K562 (cell line): Measurements from ENCODE around the gene GTPBP2. TPM values are rescaled to one million over a fixed set of nuclear protein-coding genes. Genes with fewer than 3 reads are reported as not detected.

Experiments used
- ATF7 ChIP-seq: fragments of 450-650 bp; IDR thresholded peaks from 2 replicates; pipeline ENCODE4 v1.7.1; 2014; ENCODE audit warnings: mild to moderate bottlenecking, moderate library complexity
- BRD9 ChIP-seq: fragments of 450-650 bp; IDR thresholded peaks from 2 replicates; pipeline ENCODE4 v1.6.1; 2018; ENCODE audit warnings: low read depth; ENCODE audit not compliant: partially characterized antibody
- CAMTA2 ChIP-seq: fragments of 250-450 bp; sonication (Bioruptor Pico); conservative IDR thresholded peaks from 2 replicates; pipeline ENCODE4 v1.5.1; 2022
- CXXC5 ChIP-seq: fragments of 250-450 bp; sonication (Bioruptor Pico); IDR thresholded peaks from 2 replicates; pipeline ENCODE4 v1.8.0; 2022; ENCODE audit warnings: inconsistent platforms, mild to moderate bottlenecking, moderate library complexity
- GABPB1 ChIP-seq: sonication (generic); formaldehyde crosslinking; IDR thresholded peaks from 2 replicates; pipeline ENCODE4 v1.8.0; 2022; ENCODE audit warnings: mild to moderate bottlenecking, missing genetic modification reagents
- NBN ChIP-seq: fragments of 450-650 bp; IDR thresholded peaks from 2 replicates; pipeline ENCODE4 v1.6.1; 2016; ENCODE audit warnings: low read depth, mild to moderate bottlenecking
- OTX1 ChIP-seq: fragments of 450-650 bp; formaldehyde crosslinking; IDR thresholded peaks from 2 replicates; pipeline ENCODE4 v1.4.0; 2022; ENCODE audit warnings: mild to moderate bottlenecking
- RB1 ChIP-seq: fragments of 450-650 bp; IDR thresholded peaks from 2 replicates; pipeline ENCODE4 v1.6.1; 2017; ENCODE audit warnings: low read depth, mild to moderate bottlenecking
- RBM17 ChIP-seq: fragments of 200-400 bp; formaldehyde crosslinking; IDR thresholded peaks from 2 replicates; pipeline ENCODE4 v1.6.1; 2017; ENCODE audit warnings: low read depth, mild to moderate bottlenecking, low read length, borderline replicate concordance
- STAG1 ChIP-seq: sonication (generic); formaldehyde crosslinking; IDR thresholded peaks from 2 replicates; pipeline ENCODE4 v1.5.0; 2020; ENCODE audit warnings: missing genetic modification reagents, borderline replicate concordance
- STAT5A ChIP-seq: IDR thresholded peaks from 2 replicates; pipeline ENCODE4 v1.6.1; 2012; ENCODE audit warnings: low read length, inconsistent platforms, borderline replicate concordance
- TEAD1 ChIP-seq, 2 experiments: fragments of 450-650 bp in 1 of 2; sonication (generic) in 1 of 2; formaldehyde crosslinking; IDR thresholded peaks; 2 replicates each; pipeline versions ENCODE4 v1.4.0 to v1.8.0; 2020 to 2022; ENCODE audit warnings: mild to moderate bottlenecking in 2 of 2, missing genetic modification reagents in 1 of 2
- ZEB2 ChIP-seq: fragments of 450-650 bp; IDR thresholded peaks from 2 replicates; pipeline ENCODE4 v1.6.1; 2016
- ZKSCAN1 ChIP-seq: fragments of 150-350 bp; IDR thresholded peaks from 2 replicates; pipeline ENCODE4 v1.6.1; 2016; ENCODE audit warnings: low read depth, low read length
- ZNF41 ChIP-seq: fragments of 250-450 bp; sonication (Bioruptor Pico); conservative IDR thresholded peaks from 2 replicates; pipeline ENCODE4 v1.4.0; 2020; ENCODE audit warnings: mild to moderate bottlenecking
- ZNF561 ChIP-seq: fragments of 450-650 bp; formaldehyde crosslinking; conservative IDR thresholded peaks from 2 replicates; pipeline ENCODE4 v1.4.0; 2020; ENCODE audit warnings: mild to moderate bottlenecking, moderate library complexity
- polyA plus RNA-seq, 8 experiments: library from polyadenylated mRNA; depleted of rRNA in 4 of 8; stranded (reverse) in 5 of 8; unstranded in 3 of 8; fragments of >200 nt; fragmentation: Nextera tagmentation in 2 of 8; fragmentation: Illumina TruSeq in 1 of 8; extraction: Ambion mirVana in 2 of 8; extraction: Trizol in 1 of 8; gene quantifications; 2 replicates each; pipeline versions ENCODE4 v1.2.1 to v1.2.3, GENCODE V29; 2011 to 2014; ENCODE audit warnings: inconsistent platforms in 1 of 8, missing spikeins in 1 of 8
- total RNA-seq, 7 experiments: library from RNA; depleted of rRNA in 6 of 7; stranded (reverse); fragments of >200 nt in 6 of 7; fragmentation: Illumina TruSeq in 2 of 7; extraction: Trizol in 2 of 7; gene quantifications; 2 replicates each; pipeline versions ENCODE4 v1.2.1 to v1.2.3, GENCODE V29; 2011 to 2021; ENCODE audit warnings: low replicate concordance in 1 of 7
- TF ChIP-seq, protein P1 (sequence below): fragments of 450-650 bp; formaldehyde crosslinking; IDR thresholded peaks from 2 replicates; pipeline ENCODE4 v1.4.0; 2020; ENCODE audit warnings: mild to moderate bottlenecking, mixed read lengths
- TF ChIP-seq, protein P2 (sequence below): fragments of 250-450 bp; sonication (Bioruptor Pico); IDR thresholded peaks from 2 replicates; pipeline ENCODE4 v1.9.0; 2021; ENCODE audit warnings: mild to moderate bottlenecking, inconsistent platforms
- TF ChIP-seq, protein P3 (sequence below): fragments of 450-650 bp; formaldehyde crosslinking; IDR thresholded peaks from 2 replicates; pipeline ENCODE4 v1.4.0; 2020; ENCODE audit warnings: mild to moderate bottlenecking, moderate library complexity
- TF ChIP-seq, protein P4 (sequence below), 2 experiments: fragments of 250-450 bp in 1 of 2; fragments of 450-650 bp in 1 of 2; sonication (Bioruptor Pico) in 1 of 2; IDR thresholded peaks; 2 replicates each; pipeline versions ENCODE4 v1.6.1 to v1.8.0; 2016 to 2021; ENCODE audit warnings: mild to moderate bottlenecking in 2 of 2, moderate library complexity in 2 of 2, missing compliant biosample characterization in 1 of 2, missing genetic modification characterization in 1 of 2

Gene GTPBP2
- total and polyA plus RNA-seq, 9 of the 15 experiments (the other 6 are each of a cell fraction or from before 2014, with no cell fraction given) = 48.4 to 196 (median 111) TPM

DNA sequence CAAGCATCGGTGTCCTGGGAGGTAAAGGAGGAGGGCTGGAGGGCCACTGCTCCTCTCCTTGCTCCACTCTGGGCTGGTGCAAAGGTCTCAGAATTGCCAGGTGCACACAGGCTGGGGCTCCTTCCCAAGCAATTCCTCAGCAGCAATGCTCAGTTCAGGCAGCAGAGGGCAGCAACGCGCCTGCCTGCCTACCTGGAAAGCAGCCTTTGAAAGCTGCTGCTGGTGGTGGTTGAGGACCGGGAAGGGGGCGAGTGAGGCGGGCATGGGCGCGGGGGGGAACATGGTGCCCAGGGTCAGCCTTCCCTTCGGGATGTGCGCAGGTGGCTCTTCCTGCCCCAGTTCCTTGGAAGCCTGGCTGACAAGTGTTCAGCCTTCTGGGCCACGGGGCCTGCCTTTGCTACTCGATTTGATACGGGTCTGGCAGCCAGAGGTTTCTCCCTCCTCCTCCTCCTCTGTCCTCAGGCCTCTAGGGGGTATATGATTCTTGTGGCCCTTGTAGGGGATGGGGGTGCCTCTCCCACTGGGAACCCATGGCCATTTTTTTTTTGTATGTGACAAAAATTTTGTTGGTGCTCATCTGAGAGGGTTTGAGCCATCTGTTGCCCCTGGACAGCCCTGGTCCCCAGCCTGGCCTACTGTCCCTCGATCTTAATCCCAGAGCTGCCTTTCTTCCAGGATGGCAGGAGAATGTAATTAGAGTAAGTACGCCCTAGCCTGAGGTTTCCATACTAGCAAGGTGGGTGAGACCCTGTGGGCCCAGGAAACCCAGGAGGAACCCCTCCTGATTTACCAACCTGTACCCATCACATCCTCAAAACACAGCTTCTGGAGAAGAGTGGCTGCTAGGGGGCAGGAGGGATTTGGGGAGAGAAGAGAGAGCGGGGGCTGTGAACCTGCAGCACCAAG is 38.4 kb upstream of the GTPBP2 start (continued):
- TF ChIP-seq CAMTA2 (CRISPR knock-in tag) (0 out of 2 replicates have a peak, but pooled peaks have one; percentile 59), CXXC5 (CRISPR knock-in tag) (peak; percentile 39; the same call in 1 of the 2 replicates), ZEB2 (peak; percentile 67; the same call in 1 of the 2 replicates), ZNF561 (CRISPR knock-in tag) (peak; percentile 71; the same call in 1 of the 2 replicates), ZKSCAN1 (peak; percentile 39; the same call in 1 of the 2 replicates), GABPB1 (CRISPR knock-in tag) (peak; percentile 55; the same call in 1 of the 2 replicates), NBN (peak; percentile 48; the same call in 1 of the 2 replicates), RBM17 (no peak), OTX1 (CRISPR knock-in tag) (peak; percentile 84; the same call in 1 of the 2 replicates), TEAD1 (CRISPR knock-in tag; IDR thresholded peaks at IDR 0.05) (peak; percentile 29 to 39; a peak in 1 of 4 replicates), STAT5A (no peak), RB1 (peak; percentile 72; the same call in 1 of the 2 replicates), ZNF41 (CRISPR knock-in tag) (peak; percentile 71; the same call in 1 of the 2 replicates), ATF7 (peak; percentile 16; the same call in 1 of the 2 replicates), BRD9 (peak; percentile 65), STAG1 (CRISPR knock-in tag) (peak; percentile 92)
- TF ChIP-seq, protein P1, sequence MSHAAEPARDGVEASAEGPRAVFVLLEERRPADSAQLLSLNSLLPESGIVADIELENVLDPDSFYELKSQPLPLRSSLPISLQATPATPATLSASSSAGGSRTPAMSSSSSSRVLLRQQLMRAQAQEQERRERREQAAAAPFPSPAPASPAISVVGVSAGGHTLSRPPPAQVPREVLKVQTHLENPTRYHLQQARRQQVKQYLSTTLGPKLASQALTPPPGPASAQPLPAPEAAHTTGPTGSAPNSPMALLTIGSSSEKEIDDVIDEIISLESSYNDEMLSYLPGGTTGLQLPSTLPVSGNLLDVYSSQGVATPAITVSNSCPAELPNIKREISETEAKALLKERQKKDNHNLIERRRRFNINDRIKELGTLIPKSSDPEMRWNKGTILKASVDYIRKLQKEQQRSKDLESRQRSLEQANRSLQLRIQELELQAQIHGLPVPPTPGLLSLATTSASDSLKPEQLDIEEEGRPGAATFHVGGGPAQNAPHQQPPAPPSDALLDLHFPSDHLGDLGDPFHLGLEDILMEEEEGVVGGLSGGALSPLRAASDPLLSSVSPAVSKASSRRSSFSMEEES = 0 out of 2 replicates have a peak, but pooled peaks have one; percentile 8
- TF ChIP-seq, protein P2, sequence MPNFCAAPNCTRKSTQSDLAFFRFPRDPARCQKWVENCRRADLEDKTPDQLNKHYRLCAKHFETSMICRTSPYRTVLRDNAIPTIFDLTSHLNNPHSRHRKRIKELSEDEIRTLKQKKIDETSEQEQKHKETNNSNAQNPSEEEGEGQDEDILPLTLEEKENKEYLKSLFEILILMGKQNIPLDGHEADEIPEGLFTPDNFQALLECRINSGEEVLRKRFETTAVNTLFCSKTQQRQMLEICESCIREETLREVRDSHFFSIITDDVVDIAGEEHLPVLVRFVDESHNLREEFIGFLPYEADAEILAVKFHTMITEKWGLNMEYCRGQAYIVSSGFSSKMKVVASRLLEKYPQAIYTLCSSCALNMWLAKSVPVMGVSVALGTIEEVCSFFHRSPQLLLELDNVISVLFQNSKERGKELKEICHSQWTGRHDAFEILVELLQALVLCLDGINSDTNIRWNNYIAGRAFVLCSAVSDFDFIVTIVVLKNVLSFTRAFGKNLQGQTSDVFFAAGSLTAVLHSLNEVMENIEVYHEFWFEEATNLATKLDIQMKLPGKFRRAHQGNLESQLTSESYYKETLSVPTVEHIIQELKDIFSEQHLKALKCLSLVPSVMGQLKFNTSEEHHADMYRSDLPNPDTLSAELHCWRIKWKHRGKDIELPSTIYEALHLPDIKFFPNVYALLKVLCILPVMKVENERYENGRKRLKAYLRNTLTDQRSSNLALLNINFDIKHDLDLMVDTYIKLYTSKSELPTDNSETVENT (CRISPR knock-in tag) = 0 out of 2 replicates have a peak, but pooled peaks have one; percentile 70
- TF ChIP-seq, protein P3, sequence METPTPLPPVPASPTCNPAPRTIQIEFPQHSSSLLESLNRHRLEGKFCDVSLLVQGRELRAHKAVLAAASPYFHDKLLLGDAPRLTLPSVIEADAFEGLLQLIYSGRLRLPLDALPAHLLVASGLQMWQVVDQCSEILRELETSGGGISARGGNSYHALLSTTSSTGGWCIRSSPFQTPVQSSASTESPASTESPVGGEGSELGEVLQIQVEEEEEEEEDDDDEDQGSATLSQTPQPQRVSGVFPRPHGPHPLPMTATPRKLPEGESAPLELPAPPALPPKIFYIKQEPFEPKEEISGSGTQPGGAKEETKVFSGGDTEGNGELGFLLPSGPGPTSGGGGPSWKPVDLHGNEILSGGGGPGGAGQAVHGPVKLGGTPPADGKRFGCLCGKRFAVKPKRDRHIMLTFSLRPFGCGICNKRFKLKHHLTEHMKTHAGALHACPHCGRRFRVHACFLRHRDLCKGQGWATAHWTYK = peak; percentile 86
- TF ChIP-seq, protein P4, sequence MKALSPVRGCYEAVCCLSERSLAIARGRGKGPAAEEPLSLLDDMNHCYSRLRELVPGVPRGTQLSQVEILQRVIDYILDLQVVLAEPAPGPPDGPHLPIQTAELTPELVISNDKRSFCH (CRISPR knock-in tag; IDR thresholded peaks at IDR 0.05) = no peak
- TF ChIP-seq, protein P4 (tag; IDR thresholded peaks at IDR 0.05) = 0 out of 2 replicates have a peak, but pooled peaks have one; percentile 31
